Endothelial cell of umbilical vein (primary cell): ENCODE data around the gene ST13. TPM values are rescaled to one million over a fixed set of nuclear protein-coding genes. Genes with fewer than 3 reads are reported as not detected.

Source experiments
- BruUV-seq: library from RNA; stranded (reverse); fragments of 400-500 nt; replicated peaks from 2 replicates; lab custom pipeline; 2021; lab: Mats Ljungman, UMichigan
- CTCF ChIA-PET: fragments of 300-600, 350-600 bp; sonication (Branson Sonifier 250); formaldehyde crosslinking; loops from one replicate; lab custom pipeline; 2021; ENCODE audit warnings: antibody characterized with exemption, inconsistent platforms; lab: Charles Lee
- POLR2A ChIA-PET: fragments of 300-600, 350-600 bp; sonication (Branson Sonifier 250); formaldehyde crosslinking; loops from one replicate; lab custom pipeline; 2021; ENCODE audit warnings: antibody characterized with exemption, inconsistent platforms; lab: Charles Lee
- DNase-seq: peaks from one replicate; pipeline ENCODE4 v3.0.0-alpha.2; 2011; ENCODE audit warnings: low read depth, low spot score
- FAIRE-seq: peaks from 2 replicates; lab custom pipeline; 2011; peaks lifted over from hg19 to GRCh38; lab: Jason Lieb, UNC
- H2AFZ ChIP-seq: 2 replicates; pipeline ENCODE4 v1.6.0; 2012; ENCODE audit warnings: low read depth, low read length, control low read depth, inconsistent platforms
- H3K27ac ChIP-seq: 2 replicates; pipeline ENCODE4 v1.5.1; 2011; ENCODE audit warnings: low read depth, mild to moderate bottlenecking, control low read depth, low read length, moderate library complexity; ENCODE audit not compliant: insufficient read depth
- H3K27me3 ChIP-seq, 2 experiments: 2 replicates each; pipeline versions ENCODE4 v1.6.0 to v1.6.1; 2011; ENCODE audit warnings: low read length in 2 of 2, mixed read lengths in 1 of 2; ENCODE audit not compliant: control insufficient read depth in 2 of 2, insufficient read depth in 2 of 2
- H3K36me3 ChIP-seq, 2 experiments: 2 replicates in 1 of 2; 3 replicates in 1 of 2; pipeline ENCODE4 v1.5.1; 2011; ENCODE audit warnings: low read length in 2 of 2, mild to moderate bottlenecking in 1 of 2, moderate library complexity in 1 of 2; ENCODE audit not compliant: control insufficient read depth in 2 of 2, insufficient read depth in 2 of 2; ENCODE audit errors: extremely low read depth in 1 of 2
- H3K4me1 ChIP-seq: 3 replicates; pipeline ENCODE4 v1.5.1; 2011; ENCODE audit warnings: mild to moderate bottlenecking, low read length; ENCODE audit not compliant: control insufficient read depth, insufficient read depth; ENCODE audit errors: extremely low read depth
- H3K4me2 ChIP-seq: 2 replicates; pipeline ENCODE4 v1.6.1; 2011; ENCODE audit warnings: low read length, control low read depth, mixed read lengths; ENCODE audit not compliant: insufficient read depth
- H3K4me3 ChIP-seq, 3 experiments: fragments of 200-600 bp in 1 of 3; sonication (generic), shearing (Covaris generic) in 1 of 3; replicated peaks in 1 of 3; 2 replicates each; pipeline ENCODE4 v1.5.1; 2011 to 2016; ENCODE audit warnings: control low read depth in 3 of 3, low read length in 3 of 3, mild to moderate bottlenecking in 2 of 3, inconsistent platforms in 1 of 3, low read depth in 1 of 3, moderate library complexity in 1 of 3; ENCODE audit not compliant: insufficient read depth in 1 of 3
- H3K79me2 ChIP-seq: 2 replicates; pipeline ENCODE4 v1.6.0; 2012; ENCODE audit warnings: low read length, inconsistent platforms; ENCODE audit not compliant: control insufficient read depth, insufficient read depth
- H3K9ac ChIP-seq: replicated peaks from 2 replicates; pipeline ENCODE3; 2011; ENCODE audit warnings: low read length, control low read depth; ENCODE audit not compliant: insufficient read depth; ENCODE audit errors: extremely low read depth
- H3K9me1 ChIP-seq: replicated peaks from 3 replicates; pipeline ENCODE4 v1.6.0; 2011; ENCODE audit warnings: mild to moderate bottlenecking, low read length; ENCODE audit not compliant: control insufficient read depth, insufficient read depth; ENCODE audit errors: extremely low read depth
- H3K9me3 ChIP-seq: replicated peaks from 2 replicates; pipeline ENCODE4 v1.5.1; 2012; ENCODE audit warnings: low read length, inconsistent platforms; ENCODE audit not compliant: control insufficient read depth, insufficient read depth
- H4K20me1 ChIP-seq: replicated peaks from 2 replicates; pipeline ENCODE3; 2011; ENCODE audit warnings: mild to moderate bottlenecking, low read length; ENCODE audit not compliant: control insufficient read depth, insufficient read depth; ENCODE audit errors: extremely low read depth
- EZH2 ChIP-seq: IDR thresholded peaks from 2 replicates; pipeline ENCODE4 v1.6.1; 2012; ENCODE audit warnings: borderline replicate concordance, low read depth, mild to moderate bottlenecking, moderate library complexity, low read length, inconsistent platforms; ENCODE audit not compliant: severe bottlenecking
- FOS ChIP-seq: IDR thresholded peaks from 2 replicates; pipeline ENCODE4 v1.6.1; 2011; ENCODE audit warnings: mild to moderate bottlenecking, low read length, moderate library complexity, borderline replicate concordance; ENCODE audit not compliant: insufficient read depth
- GATA2 ChIP-seq: IDR thresholded peaks from 2 replicates; pipeline ENCODE4 v1.7.0; 2011; ENCODE audit warnings: low read depth, mild to moderate bottlenecking, moderate library complexity, mixed read lengths, low read length; ENCODE audit not compliant: insufficient read length, insufficient read depth
- JUN ChIP-seq: IDR thresholded peaks from 2 replicates; pipeline ENCODE4 v1.6.1; 2011; ENCODE audit warnings: borderline replicate concordance, low read depth; ENCODE audit not compliant: insufficient read length, insufficient read depth
- MYC ChIP-seq: IDR thresholded peaks from one replicate; pipeline ENCODE4 v1.6.1; 2011; ENCODE audit warnings: mild to moderate bottlenecking, low read depth, low read length
- POLR2A ChIP-seq: IDR thresholded peaks from 2 replicates; pipeline ENCODE4 v1.6.1; 2012; ENCODE audit warnings: low read depth, mild to moderate bottlenecking, control low read depth, low read length
- POLR2AphosphoS5 ChIP-seq: IDR thresholded peaks from 2 replicates; pipeline ENCODE4 v1.6.1; 2012; ENCODE audit warnings: low read depth, mild to moderate bottlenecking, control low read depth, low read length, moderate library complexity; ENCODE audit not compliant: insufficient read depth
- dilution Hi-C: fragments of 300-500 bp; cut with MboI; formaldehyde crosslinking; loops from one replicate; pipeline ENCODE4 v1.15.0; 2019; ENCODE audit warnings: low sequenced_read_pairs; ENCODE audit not compliant: extremely low pct_ligation_motif_present
- intact Hi-C: fragments of 100-400 bp; cut with micrococcal nuclease; formaldehyde crosslinking; loops from one replicate; pipeline ENCODE4 v1.10.0; 2022
- polyA plus RNA-seq, 4 experiments: library from polyadenylated mRNA; depleted of rRNA in 3 of 4; stranded (reverse) in 3 of 4; unstranded in 1 of 4; fragments of >200 nt; gene quantifications; 2 replicates each; pipeline versions ENCODE4 v1.2.1 to v1.2.3, GENCODE V29; 2011 to 2012; ENCODE audit warnings: missing spikeins in 1 of 4
- total RNA-seq: library from RNA; stranded (reverse); gene quantifications from 2 replicates; pipeline ENCODE4 v1.2.3, GENCODE V29; 2021
- TF ChIP-seq, protein P1 (sequence below), 2 donors: IDR thresholded peaks; 1 replicate in 1 of 2; 2 replicates in 1 of 2; pipeline ENCODE4 v1.5.1; 2011; ENCODE audit warnings: low read length in 2 of 2, mild to moderate bottlenecking in 2 of 2, moderate library complexity in 2 of 2, control low read depth in 1 of 2, inconsistent platforms in 1 of 2, low read depth in 1 of 2; ENCODE audit not compliant: insufficient read depth in 1 of 2; ENCODE audit errors: extremely low read depth in 1 of 2
- TF ChIP-seq, protein P2 (sequence below): IDR thresholded peaks from 2 replicates; pipeline ENCODE4 v1.6.1; 2011; ENCODE audit not compliant: insufficient read depth, insufficient read length

ST13 gene
- total and polyA plus RNA-seq, 2 donors (not counting 3 experiments of a cell fraction or from before 2014, with no cell fraction given), result 41.2 to 250 TPM

DNA sequence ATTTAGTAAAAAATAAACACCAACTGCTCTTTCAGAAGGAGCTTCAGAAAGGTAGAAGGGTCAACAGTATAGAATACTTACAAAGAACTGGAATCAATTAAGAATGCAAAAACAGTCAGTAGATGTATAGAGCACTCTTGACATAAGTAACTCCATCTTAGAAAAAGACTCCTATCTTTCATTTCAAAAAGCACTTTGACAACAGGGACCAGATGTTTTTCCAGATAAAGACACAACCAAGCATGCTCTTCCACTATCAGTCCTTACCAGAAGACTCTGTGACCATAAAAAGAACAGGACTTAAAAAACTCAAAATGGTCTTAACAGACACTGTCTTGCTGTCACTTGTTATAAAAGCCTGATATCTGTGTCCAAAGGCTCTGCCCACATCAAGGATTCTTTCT lies 42.5 kb downstream of the ST13 start:
- CTCF ChIA-PET, result no interaction called here
- no peak for FAIRE-seq
- BruUV-seq, result no TSS peak
- intact Hi-C loops (no loop called here), dilution Hi-C loops (no loop called here)
- TF ChIP-seq, protein P1, sequence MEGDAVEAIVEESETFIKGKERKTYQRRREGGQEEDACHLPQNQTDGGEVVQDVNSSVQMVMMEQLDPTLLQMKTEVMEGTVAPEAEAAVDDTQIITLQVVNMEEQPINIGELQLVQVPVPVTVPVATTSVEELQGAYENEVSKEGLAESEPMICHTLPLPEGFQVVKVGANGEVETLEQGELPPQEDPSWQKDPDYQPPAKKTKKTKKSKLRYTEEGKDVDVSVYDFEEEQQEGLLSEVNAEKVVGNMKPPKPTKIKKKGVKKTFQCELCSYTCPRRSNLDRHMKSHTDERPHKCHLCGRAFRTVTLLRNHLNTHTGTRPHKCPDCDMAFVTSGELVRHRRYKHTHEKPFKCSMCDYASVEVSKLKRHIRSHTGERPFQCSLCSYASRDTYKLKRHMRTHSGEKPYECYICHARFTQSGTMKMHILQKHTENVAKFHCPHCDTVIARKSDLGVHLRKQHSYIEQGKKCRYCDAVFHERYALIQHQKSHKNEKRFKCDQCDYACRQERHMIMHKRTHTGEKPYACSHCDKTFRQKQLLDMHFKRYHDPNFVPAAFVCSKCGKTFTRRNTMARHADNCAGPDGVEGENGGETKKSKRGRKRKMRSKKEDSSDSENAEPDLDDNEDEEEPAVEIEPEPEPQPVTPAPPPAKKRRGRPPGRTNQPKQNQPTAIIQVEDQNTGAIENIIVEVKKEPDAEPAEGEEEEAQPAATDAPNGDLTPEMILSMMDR (IDR thresholded peaks at IDR 0.05; ENCODE audit: extremely low read depth in 1 of 2, insufficient read depth in 1 of 2, low read depth in 1 of 2, low read length in 2 of 2), result no peak
- TF ChIP-seq FOS (no peak), EZH2 (no peak), POLR2AphosphoS5 (no peak), POLR2A (no peak), JUN (no peak), GATA2 (no peak), MYC (no peak)
- TF ChIP-seq, protein P2, sequence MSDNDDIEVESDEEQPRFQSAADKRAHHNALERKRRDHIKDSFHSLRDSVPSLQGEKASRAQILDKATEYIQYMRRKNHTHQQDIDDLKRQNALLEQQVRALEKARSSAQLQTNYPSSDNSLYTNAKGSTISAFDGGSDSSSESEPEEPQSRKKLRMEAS, result no peak
- Histone ChIP-seq H3K9me1 (no peaks in the 10 kb centered on the region), H3K79me2 (peaks cover 64% of the 10 kb centered on the region), H2AFZ (no peak overlapping the region), H4K20me1 (no peaks in the 10 kb centered on the region), H3K4me1 (peaks cover 19% of the 10 kb centered on the region), H3K27me3 (no peaks in the 10 kb centered on the region), H3K4me3 (no peak overlapping the region), H3K9me3 (no peaks in the 10 kb centered on the region), H3K36me3 (no peaks in the 10 kb centered on the region), H3K27ac (no peak overlapping the region), H3K9ac (no peak overlapping the region), H3K4me2 (no peak overlapping the region)
- DNase-seq, result no peak
- POLR2A ChIA-PET, result no interaction called here
